ENCODE data around the gene ERVFRD-1. TPM values are rescaled to one million over a fixed set of nuclear protein-coding genes. Genes with fewer than 3 reads are reported as not detected.
A peak's percentile ranks its signal among the peaks of the same experiment; 100 is the strongest.

Gene ERVFRD-1
- total and polyA plus RNA-seq, 2 of the 13 experiments (the other 11 are each of a cell fraction or from before 2014, with no cell fraction given): not detected

DNA sequence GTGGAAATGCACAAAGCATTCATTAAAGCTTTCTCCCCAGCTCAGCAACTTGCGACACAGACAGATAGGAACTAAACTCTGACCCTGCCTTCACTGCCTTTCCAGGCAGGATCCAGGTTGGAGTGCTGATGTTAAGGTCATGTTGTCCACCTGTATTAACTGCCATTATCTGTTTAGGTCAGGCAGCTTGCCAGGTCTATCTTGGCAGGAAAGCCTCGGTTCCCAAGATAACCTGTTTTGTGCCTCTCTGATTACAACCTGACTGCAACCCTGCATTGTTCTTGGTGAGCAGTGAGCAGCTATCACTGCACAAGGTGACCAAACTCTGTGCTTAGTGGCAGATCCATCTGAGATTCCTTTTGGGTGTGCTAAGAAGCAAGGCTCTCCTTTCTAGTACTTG lies 44.2 kb downstream of the ERVFRD-1 start (continued):
- TF ChIP-seq, protein P1, sequence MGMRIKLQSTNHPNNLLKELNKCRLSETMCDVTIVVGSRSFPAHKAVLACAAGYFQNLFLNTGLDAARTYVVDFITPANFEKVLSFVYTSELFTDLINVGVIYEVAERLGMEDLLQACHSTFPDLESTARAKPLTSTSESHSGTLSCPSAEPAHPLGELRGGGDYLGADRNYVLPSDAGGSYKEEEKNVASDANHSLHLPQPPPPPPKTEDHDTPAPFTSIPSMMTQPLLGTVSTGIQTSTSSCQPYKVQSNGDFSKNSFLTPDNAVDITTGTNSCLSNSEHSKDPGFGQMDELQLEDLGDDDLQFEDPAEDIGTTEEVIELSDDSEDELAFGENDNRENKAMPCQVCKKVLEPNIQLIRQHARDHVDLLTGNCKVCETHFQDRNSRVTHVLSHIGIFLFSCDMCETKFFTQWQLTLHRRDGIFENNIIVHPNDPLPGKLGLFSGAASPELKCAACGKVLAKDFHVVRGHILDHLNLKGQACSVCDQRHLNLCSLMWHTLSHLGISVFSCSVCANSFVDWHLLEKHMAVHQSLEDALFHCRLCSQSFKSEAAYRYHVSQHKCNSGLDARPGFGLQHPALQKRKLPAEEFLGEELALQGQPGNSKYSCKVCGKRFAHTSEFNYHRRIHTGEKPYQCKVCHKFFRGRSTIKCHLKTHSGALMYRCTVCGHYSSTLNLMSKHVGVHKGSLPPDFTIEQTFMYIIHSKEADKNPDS (CRISPR knock-in tag; IDR thresholded peaks at IDR 0.05): no peak
- TF ChIP-seq ZNF530 (CRISPR knock-in tag; IDR thresholded peaks at IDR 0.05; ENCODE audit: low read depth) (no peak), SOX5 (CRISPR knock-in tag; IDR thresholded peaks at IDR 0.05; ENCODE audit: borderline replicate concordance) (peak; percentile 79; the same call in 1 of the 2 replicates), NFATC3 (CRISPR knock-in tag; IDR thresholded peaks at IDR 0.05) (no peak), RFXAP (CRISPR knock-in tag; IDR thresholded peaks at IDR 0.05; ENCODE audit: borderline replicate concordance) (no peak), NFE2 (CRISPR knock-in tag; IDR thresholded peaks at IDR 0.05) (no peak), NONO (IDR thresholded peaks at IDR 0.05) (no peak), NONO (CRISPR knock-in tag; conservative IDR thresholded peaks at IDR 0.05) (no peak), MTA3 (CRISPR knock-in tag; IDR thresholded peaks at IDR 0.05) (no peak), POGZ (CRISPR knock-in tag; IDR thresholded peaks at IDR 0.05) (no peak), CBX2 (IDR thresholded peaks at IDR 0.05; ENCODE audit: low read depth, low read length) (no peak), CBX2 (CRISPR knock-in tag; IDR thresholded peaks at IDR 0.05; ENCODE audit: low read depth) (0 out of 2 replicates have a peak, but pooled peaks have one; percentile 33), ZSCAN9 (CRISPR knock-in tag; IDR thresholded peaks at IDR 0.05; ENCODE audit: borderline replicate concordance) (0 out of 2 replicates have a peak, but pooled peaks have one; percentile 18), HOXA3 (CRISPR knock-in tag; IDR thresholded peaks at IDR 0.05) (0 out of 2 replicates have a peak, but pooled peaks have one; percentile 39), XRCC5 (optimal IDR thresholded peaks at IDR 0.05; ENCODE audit: low read length) (peak; percentile 57)
- TF ChIP-seq, protein P2, sequence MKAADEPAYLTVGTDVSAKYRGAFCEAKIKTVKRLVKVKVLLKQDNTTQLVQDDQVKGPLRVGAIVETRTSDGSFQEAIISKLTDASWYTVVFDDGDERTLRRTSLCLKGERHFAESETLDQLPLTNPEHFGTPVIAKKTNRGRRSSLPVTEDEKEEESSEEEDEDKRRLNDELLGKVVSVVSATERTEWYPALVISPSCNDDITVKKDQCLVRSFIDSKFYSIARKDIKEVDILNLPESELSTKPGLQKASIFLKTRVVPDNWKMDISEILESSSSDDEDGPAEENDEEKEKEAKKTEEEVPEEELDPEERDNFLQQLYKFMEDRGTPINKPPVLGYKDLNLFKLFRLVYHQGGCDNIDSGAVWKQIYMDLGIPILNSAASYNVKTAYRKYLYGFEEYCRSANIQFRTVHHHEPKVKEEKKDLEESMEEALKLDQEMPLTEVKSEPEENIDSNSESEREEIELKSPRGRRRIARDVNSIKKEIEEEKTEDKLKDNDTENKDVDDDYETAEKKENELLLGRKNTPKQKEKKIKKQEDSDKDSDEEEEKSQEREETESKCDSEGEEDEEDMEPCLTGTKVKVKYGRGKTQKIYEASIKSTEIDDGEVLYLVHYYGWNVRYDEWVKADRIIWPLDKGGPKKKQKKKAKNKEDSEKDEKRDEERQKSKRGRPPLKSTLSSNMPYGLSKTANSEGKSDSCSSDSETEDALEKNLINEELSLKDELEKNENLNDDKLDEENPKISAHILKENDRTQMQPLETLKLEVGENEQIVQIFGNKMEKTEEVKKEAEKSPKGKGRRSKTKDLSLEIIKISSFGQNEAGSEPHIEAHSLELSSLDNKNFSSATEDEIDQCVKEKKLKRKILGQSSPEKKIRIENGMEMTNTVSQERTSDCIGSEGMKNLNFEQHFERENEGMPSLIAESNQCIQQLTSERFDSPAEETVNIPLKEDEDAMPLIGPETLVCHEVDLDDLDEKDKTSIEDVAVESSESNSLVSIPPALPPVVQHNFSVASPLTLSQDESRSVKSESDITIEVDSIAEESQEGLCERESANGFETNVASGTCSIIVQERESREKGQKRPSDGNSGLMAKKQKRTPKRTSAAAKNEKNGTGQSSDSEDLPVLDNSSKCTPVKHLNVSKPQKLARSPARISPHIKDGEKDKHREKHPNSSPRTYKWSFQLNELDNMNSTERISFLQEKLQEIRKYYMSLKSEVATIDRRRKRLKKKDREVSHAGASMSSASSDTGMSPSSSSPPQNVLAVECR (CRISPR knock-in tag; IDR thresholded peaks at IDR 0.05; ENCODE audit: borderline replicate concordance): peak; percentile 27; the same call in 1 of the 2 replicates

Data from HepG2 (cell line).